ENCODE measurements around the gene SLC6A20.

DNA sequence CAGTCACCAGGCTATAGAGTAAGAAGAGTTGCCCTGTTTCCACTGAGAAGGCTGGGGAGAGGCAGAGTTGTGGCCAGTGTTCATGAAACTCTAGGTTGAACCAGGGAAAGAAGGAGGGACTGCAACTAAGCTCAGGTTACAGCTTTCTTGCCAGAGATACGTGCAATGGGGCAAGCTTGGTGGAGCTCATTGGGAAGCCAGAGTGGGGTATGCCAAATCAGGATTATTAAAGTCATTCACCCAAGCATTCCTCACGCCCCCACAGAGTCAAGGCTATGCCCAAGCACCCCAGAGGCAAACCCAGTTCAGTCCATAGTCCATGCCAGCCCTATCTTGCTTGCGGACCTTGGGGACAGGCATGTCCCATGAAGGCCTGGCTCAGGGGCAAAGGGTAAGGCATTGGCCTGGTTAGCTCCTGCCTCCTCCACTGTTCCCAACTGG, 17.6 kb downstream of the SLC6A20 start:
- no peak for TF ChIP-seq EZH2 (IDR thresholded peaks at IDR 0.05)
- TF ChIP-seq, protein P1, sequence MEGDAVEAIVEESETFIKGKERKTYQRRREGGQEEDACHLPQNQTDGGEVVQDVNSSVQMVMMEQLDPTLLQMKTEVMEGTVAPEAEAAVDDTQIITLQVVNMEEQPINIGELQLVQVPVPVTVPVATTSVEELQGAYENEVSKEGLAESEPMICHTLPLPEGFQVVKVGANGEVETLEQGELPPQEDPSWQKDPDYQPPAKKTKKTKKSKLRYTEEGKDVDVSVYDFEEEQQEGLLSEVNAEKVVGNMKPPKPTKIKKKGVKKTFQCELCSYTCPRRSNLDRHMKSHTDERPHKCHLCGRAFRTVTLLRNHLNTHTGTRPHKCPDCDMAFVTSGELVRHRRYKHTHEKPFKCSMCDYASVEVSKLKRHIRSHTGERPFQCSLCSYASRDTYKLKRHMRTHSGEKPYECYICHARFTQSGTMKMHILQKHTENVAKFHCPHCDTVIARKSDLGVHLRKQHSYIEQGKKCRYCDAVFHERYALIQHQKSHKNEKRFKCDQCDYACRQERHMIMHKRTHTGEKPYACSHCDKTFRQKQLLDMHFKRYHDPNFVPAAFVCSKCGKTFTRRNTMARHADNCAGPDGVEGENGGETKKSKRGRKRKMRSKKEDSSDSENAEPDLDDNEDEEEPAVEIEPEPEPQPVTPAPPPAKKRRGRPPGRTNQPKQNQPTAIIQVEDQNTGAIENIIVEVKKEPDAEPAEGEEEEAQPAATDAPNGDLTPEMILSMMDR (IDR thresholded peaks at IDR 0.05): no peak

Data from neural progenitor cell (in vitro differentiated cells).